Liver (tissue), 3 donors: ENCODE measurements around the gene GALNT1.

ENCODE experiments used
- CTCF ChIP-seq: fragments of 150-350 bp; IDR thresholded peaks from 2 replicates; pipeline ENCODE4 v1.5.1; 2017; ENCODE audit warnings: improper control_type of control experiment, low read depth, low read length; ENCODE audit not compliant: missing input control
- HNF4A ChIP-seq, 2 donors: conservative IDR thresholded peaks; 2 replicates each; pipeline ENCODE4 v1.6.1; 2016; ENCODE audit warnings: antibody characterized with exemption in 2 of 2, mild to moderate bottlenecking in 2 of 2
- donor health status: healthy.
- donor health status: healthy.

- TF ChIP-seq CTCF (no peak), HNF4A (conservative IDR thresholded peaks at IDR 0.05) (no peak)
Observed at GRCh38 chr18:35750929-35751328, 169.4 kb downstream of the GALNT1 start.
